Measurements from ENCODE around the gene C17orf78. TPM values are rescaled to one million over a fixed set of nuclear protein-coding genes. Genes with fewer than 3 reads are reported as not detected.

C17orf78 gene
- total and polyA plus RNA-seq, 2 of the 13 experiments (the other 11 are each of a cell fraction or from before 2014, with no cell fraction given) = not detected

- TF ChIP-seq, protein P1, sequence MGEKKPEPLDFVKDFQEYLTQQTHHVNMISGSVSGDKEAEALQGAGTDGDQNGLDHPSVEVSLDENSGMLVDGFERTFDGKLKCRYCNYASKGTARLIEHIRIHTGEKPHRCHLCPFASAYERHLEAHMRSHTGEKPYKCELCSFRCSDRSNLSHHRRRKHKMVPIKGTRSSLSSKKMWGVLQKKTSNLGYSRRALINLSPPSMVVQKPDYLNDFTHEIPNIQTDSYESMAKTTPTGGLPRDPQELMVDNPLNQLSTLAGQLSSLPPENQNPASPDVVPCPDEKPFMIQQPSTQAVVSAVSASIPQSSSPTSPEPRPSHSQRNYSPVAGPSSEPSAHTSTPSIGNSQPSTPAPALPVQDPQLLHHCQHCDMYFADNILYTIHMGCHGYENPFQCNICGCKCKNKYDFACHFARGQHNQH (CRISPR knock-in tag; IDR thresholded peaks at IDR 0.05) = no peak
- TF ChIP-seq RARG (CRISPR knock-in tag; IDR thresholded peaks at IDR 0.05; ENCODE audit: low read depth) (no peak), SYNCRIP (IDR thresholded peaks at IDR 0.05; ENCODE audit: insufficient read depth, low read depth, low read length) (no peak), THAP11 (CRISPR knock-in tag; IDR thresholded peaks at IDR 0.05) (no peak), ZNF431 (CRISPR knock-in tag; IDR thresholded peaks at IDR 0.05; ENCODE audit: borderline replicate concordance, low read depth) (no peak), ZKSCAN8 (CRISPR knock-in tag; IDR thresholded peaks at IDR 0.05; ENCODE audit: borderline replicate concordance) (no peak), REPIN1 (CRISPR knock-in tag; IDR thresholded peaks at IDR 0.05; ENCODE audit: borderline replicate concordance, low read depth) (no peak), HIVEP1 (CRISPR knock-in tag; IDR thresholded peaks at IDR 0.05) (peak; percentile 53; the same call in 1 of the 2 replicates), FOXJ3 (CRISPR knock-in tag; IDR thresholded peaks at IDR 0.05; ENCODE audit: borderline replicate concordance) (no peak), ZFP1 (CRISPR knock-in tag; IDR thresholded peaks at IDR 0.05) (no peak), ZNF547 (CRISPR knock-in tag; IDR thresholded peaks at IDR 0.05) (no peak; the same call in 1 of the 2 replicates), AKAP8 (CRISPR knock-in tag; IDR thresholded peaks at IDR 0.05) (no peak), HMG20A (CRISPR knock-in tag; IDR thresholded peaks at IDR 0.05; ENCODE audit: borderline replicate concordance) (no peak), SALL1 (CRISPR knock-in tag; IDR thresholded peaks at IDR 0.05) (peak; percentile 60), ZSCAN9 (CRISPR knock-in tag; IDR thresholded peaks at IDR 0.05; ENCODE audit: borderline replicate concordance) (no peak), ZNF34 (CRISPR knock-in tag; IDR thresholded peaks at IDR 0.05; ENCODE audit: borderline replicate concordance) (no peak), NR2C2 (CRISPR knock-in tag; IDR thresholded peaks at IDR 0.05; ENCODE audit: borderline replicate concordance) (0 out of 2 replicates have a peak, but pooled peaks have one; percentile 30), ZSCAN22 (CRISPR knock-in tag; IDR thresholded peaks at IDR 0.05) (no peak), HMG20B (CRISPR knock-in tag; conservative IDR thresholded peaks at IDR 0.05) (0 out of 2 replicates have a peak, but pooled peaks have one; percentile 46), PHF5A (CRISPR knock-in tag; IDR thresholded peaks at IDR 0.05; ENCODE audit: low read depth, unreplicated experiment) (no peak), GLI4 (CRISPR knock-in tag; IDR thresholded peaks at IDR 0.05; ENCODE audit: borderline replicate concordance) (peak; percentile 43; the same call in 1 of the 2 replicates), CBX1 (IDR thresholded peaks at IDR 0.05; ENCODE audit: low read depth) (peak; percentile 5), ZSCAN20 (CRISPR knock-in tag; IDR thresholded peaks at IDR 0.05; ENCODE audit: borderline replicate concordance) (no peak)
- TF ChIP-seq, protein P2, sequence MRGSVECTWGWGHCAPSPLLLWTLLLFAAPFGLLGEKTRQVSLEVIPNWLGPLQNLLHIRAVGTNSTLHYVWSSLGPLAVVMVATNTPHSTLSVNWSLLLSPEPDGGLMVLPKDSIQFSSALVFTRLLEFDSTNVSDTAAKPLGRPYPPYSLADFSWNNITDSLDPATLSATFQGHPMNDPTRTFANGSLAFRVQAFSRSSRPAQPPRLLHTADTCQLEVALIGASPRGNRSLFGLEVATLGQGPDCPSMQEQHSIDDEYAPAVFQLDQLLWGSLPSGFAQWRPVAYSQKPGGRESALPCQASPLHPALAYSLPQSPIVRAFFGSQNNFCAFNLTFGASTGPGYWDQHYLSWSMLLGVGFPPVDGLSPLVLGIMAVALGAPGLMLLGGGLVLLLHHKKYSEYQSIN (CRISPR knock-in tag; IDR thresholded peaks at IDR 0.05; ENCODE audit: borderline replicate concordance) = no peak
- TF ChIP-seq, protein P3, sequence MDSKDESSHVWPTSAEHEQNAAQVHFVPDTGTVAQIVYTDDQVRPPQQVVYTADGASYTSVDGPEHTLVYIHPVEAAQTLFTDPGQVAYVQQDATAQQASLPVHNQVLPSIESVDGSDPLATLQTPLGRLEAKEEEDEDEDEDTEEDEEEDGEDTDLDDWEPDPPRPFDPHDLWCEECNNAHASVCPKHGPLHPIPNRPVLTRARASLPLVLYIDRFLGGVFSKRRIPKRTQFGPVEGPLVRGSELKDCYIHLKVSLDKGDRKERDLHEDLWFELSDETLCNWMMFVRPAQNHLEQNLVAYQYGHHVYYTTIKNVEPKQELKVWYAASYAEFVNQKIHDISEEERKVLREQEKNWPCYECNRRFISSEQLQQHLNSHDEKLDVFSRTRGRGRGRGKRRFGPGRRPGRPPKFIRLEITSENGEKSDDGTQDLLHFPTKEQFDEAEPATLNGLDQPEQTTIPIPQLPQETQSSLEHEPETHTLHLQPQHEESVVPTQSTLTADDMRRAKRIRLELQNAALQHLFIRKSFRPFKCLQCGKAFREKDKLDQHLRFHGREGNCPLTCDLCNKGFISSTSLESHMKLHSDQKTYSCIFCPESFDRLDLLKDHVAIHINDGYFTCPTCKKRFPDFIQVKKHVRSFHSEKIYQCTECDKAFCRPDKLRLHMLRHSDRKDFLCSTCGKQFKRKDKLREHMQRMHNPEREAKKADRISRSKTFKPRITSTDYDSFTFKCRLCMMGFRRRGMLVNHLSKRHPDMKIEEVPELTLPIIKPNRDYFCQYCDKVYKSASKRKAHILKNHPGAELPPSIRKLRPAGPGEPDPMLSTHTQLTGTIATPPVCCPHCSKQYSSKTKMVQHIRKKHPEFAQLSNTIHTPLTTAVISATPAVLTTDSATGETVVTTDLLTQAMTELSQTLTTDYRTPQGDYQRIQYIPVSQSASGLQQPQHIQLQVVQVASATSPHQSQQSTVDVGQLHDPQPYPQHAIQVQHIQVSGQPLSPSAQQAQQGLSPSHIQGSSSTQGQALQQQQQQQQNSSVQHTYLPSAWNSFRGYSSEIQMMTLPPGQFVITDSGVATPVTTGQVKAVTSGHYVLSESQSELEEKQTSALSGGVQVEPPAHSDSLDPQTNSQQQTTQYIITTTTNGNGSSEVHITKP (CRISPR knock-in tag; IDR thresholded peaks at IDR 0.05; ENCODE audit: low read depth) = no peak
Measured at GRCh38 chr17:37406635-37407461, 31.1 kb downstream of the C17orf78 start, which contains the start of the genes ACACA and TADA2A (continued).
